GM21381 (cell line): Measurements from ENCODE around the gene CCDC187.

Source experiments
- ATAC-seq: cut with Tn5 transposase; IDR thresholded peaks from one replicate; pipeline ENCODE4 v1.9.1; 2021; ENCODE audit warnings: mild to moderate bottlenecking, moderate library complexity; ENCODE audit not compliant: unreplicated experiment

CCDC187 gene

DNA sequence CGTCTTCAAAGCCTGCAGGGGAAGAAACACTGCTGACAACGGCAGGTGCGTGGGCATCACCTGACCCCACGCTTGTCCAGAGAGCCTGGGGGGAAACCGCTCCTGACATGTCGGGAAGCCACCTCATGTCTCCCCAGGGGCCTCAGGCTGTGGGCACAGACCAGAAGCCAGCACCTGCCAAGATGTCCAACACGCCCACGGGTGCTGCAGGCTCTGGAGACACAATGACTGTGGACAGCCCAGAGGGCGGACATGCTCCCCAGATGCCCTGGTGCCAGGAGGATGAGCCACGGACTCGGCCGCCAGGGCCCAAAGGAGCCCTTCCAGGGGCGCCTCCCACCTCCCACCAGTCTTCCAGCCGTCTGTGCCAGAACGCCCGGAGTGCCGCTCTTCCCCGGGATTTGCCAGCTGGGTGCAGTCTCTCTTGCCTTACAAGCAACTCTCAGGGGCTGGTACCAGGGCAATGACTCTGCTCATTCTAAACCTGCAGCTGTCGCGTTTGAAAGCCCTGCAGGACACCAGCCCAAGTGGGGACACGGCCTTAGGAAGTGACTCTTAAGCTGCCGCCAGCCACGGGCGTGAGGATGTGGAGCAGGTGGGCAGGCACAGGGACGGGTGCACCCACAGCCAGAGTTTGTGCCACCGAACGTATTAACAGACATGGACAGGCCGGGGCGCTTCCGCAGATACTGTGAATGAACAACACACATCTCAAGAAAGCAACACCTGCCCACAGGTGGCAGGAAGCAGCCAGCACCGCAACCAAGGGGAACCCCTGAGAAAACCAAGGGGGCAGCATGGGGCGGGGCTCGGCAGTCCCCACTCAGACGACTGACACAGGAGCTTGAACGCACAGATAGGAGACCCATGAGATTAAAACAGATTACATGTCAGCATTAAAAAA lies 92.2 kb downstream of the CCDC187 start:
- ATAC-seq = no peak

- no peak for ATAC-seq
Observed at GRCh38 chr9:136211006-136211405, 92.9 kb downstream of the CCDC187 start.

DNA sequence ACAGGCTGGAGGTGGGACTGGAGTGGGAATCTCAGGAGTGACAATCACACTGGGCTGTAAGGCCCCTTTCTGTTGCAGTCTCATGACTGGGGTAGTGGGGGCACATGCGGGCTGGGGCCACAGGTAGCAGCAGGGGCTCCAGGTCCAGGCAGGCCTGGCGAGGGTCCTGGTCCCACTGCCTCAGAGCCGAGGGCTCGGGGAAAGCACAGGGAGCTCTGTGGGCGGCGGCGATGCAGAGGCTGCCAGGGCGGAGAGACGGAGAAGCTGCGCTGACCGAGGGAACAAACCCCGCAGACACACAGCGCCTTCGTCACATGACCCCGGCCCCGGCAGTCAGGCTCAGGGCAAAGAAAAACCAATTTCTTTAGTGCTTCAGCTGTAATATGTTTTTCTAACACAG lies 93.6 kb downstream of the CCDC187 start:
- no peak for ATAC-seq

DNA sequence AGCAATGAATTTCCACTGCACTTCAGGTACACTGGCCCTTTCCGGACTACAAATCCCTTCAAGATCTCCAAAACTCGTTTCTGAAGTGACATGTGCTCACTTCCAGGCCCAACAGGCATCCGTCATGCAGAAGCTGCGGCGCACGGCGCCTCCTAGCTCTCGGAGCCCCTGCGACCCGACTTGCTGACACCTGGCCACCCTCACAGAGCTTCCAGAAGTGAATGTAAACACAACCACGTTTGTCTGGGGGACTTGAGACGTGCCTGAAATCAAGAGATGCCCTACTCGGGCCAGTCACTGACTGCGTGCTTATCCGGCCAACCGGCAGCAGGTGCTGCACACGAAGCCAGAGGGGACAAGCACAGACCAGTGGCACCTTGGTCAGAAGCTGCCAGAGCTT lies 94.1 kb downstream of the CCDC187 start:
- ATAC-seq = no peak

GRCh38 chr9:136209232-136209631 lies 94.7 kb downstream of the CCDC187 start:
- ATAC-seq = no peak

GRCh38 chr9:136208675-136209074 lies 95.2 kb downstream of the CCDC187 start:
- no peak for ATAC-seq

GRCh38 chr9:136207616-136208015 lies 96.3 kb downstream of the CCDC187 start:
- ATAC-seq = no peak

DNA sequence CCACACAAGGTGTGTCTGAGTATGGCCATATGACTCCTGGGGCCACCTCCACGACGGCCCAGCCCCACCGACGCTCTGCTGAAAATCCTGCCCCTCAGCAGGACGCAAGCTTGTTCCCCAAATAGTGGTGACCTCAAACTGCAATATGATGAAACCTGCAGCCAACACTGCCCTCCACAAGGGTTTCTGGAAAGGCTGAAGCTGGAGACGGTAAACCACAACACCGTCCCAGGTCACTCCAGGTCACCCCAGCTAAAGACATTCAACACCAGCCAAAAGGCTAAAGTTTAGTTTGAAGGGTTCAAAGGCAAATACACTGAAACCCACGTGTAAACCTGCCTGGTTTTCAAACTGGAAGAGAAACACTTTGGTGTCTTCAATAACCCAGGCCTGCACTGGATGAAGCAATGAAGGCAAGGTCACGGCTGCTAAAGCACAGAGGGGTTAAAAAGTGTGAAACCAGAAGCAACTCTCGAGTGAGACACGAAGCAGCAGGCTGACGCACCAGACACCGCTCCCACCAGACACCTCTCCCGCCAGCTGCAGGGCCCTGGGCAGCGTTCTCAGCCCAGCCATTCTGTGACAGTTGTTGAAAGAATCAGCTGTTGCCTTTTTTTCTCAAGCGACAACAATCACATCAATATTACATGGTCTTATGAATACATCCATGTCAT lies 97.2 kb downstream of the CCDC187 start:
- ATAC-seq = no peak

DNA sequence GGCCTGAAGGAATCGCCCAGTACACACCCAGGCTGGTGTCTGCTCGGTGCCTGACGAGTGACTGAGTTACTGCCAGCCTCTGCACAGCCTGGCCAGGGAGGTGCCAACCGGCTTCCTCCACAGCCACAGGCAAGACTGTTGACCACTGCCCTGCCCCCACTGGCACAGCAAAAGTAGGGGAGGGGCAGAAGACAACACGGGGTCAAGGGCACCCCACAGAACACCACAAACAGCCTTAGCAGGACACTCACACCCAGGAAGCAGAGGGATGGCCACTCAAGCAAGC lies 98.2 kb downstream of the CCDC187 start:
- ATAC-seq = no peak

DNA sequence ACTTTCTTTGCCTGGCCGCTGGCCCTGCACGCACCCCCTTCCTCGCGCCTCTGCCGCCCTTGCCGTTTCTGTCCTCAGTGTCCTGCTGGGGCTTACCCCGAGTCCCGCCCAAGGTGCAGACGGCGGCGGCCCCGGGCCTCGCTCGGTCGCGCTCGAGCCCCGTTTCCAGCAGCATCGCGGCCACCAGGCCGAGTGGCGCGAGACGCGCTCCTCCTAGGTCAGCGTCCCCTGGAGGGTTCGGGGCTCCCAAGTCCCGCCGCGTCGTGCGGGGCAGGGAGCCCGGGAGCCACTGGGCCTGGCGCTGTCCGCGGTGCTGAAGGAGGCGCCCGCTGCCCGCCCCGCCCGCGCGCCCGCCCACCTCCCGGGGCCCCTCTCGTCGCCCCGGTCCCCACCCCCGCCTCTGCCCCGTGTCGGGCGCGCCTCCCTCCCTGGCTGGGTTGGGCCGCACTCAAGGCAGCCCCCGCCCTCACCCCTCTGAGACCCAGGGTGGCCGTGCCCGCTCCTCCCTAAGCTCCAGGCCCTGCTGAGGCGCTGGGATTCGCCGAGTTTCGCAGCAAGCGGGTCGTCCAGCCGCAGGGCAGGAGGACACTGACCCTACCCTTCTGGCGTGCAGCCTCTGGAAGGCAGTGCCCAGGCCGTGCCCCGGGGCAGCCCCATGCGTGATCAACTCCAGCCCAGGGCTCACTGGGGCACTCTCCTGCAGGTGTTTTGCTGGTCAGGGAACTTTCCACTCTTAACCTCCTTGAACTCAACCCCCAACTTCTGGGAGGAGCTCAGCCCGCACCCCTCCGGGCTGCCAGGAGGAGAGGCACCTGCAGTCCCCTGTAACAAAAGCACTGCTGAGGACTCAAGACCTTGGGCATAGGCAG lies 98.8 kb downstream of the CCDC187 start, which contains the start of gene LHX3:
Gene LHX3, minus strand, starts transcription at position 291 of the 869 bp plus-strand sequence. Its CDS starts 116 bp downstream, at position 175.
- ATAC-seq = no peak

- no peak for ATAC-seq
Observed at GRCh38 chr9:136204145-136204805, 99.6 kb downstream of the CCDC187 start.

DNA sequence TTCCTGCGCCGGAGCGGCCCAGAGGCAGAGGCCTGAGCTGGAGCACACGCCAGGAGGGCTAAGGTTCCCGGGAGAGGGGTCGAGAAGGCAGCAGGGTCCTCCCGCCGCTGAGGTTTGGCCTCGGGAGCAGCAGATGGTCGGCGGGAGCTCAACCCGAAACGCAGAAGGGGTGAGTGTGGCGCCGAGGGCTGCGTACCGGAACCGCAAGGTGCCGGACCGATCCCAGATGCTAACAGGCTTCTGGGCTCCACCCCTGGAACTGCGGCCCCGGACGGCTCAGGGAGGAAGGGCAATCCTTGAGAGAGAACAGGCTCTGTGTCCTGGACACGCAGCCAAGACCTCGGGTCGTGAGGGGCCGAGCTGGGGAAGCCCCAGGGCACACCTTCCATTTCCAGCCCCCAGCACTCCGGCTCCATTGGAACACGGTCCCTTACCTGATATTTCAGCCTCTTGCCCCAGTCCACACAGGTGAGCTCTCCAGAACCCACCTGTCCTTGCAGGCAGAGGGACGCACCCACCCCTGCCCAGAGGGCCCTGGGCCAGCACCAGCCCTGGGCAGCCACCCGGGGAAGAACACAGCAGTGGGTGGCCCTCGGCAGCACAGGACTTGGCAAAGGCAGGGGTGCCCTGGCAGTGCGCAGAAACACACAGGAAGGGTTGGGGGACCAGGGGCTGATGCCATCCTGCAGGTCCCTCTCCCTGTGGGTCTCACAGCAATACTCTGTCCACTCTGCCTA lies 100.3 kb downstream of the CCDC187 start:
- ATAC-seq = no peak

- no peak for ATAC-seq
Observed at GRCh38 chr9:136202454-136203407, 101.2 kb downstream of the CCDC187 start.

- no peak for ATAC-seq
Observed at GRCh38 chr9:136201609-136202453, 102.1 kb downstream of the CCDC187 start.

DNA sequence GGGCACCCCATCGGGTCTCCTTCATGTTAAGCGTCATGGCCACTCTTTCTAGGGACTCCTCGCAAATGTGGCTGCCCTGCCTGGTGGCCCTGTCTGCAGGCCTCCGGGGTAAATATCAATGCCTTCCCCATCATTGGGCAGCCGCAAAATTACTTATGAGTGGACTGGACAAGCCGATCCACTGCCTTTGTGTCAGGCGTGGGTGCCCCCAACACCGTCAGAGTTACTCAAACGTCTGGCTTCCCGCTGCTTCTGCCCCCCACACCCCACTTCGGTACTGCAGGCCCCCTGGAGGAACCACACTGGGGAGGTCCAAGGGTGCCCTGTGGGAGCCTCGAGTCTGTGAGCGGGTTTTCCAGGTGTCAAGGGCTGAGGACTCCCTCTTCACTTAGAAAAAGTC lies 102.7 kb downstream of the CCDC187 start:
- ATAC-seq = no peak

- ATAC-seq = no peak
Observed at GRCh38 chr9:136200424-136200823, 103.5 kb downstream of the CCDC187 start.
